Mesenchymal stem cell (in vitro differentiated cells and primary cell): ENCODE measurements around the gene GPR179.
A peak's percentile ranks its signal among the peaks of the same experiment; 100 is the strongest.

Experiments
- DNase-seq: peaks from one replicate; pipeline ENCODE4 v3.0.0-alpha.2; 2013
- H2AFZ ChIP-seq: one replicate; pipeline ENCODE4 v1.6.1; 2013; ENCODE audit warnings: low read depth, mild to moderate bottlenecking, control low read depth, inconsistent platforms, low read length, moderate library complexity
- H2AK5ac ChIP-seq: 2 replicates; pipeline ENCODE4 v1.6.1; 2013; ENCODE audit warnings: low read length, moderate library complexity, mild to moderate bottlenecking, inconsistent platforms; ENCODE audit not compliant: severe bottlenecking
- H2BK120ac ChIP-seq: one replicate; pipeline ENCODE4 v1.6.1; 2013; ENCODE audit warnings: low read depth, mild to moderate bottlenecking, inconsistent platforms, low read length, moderate library complexity
- H2BK12ac ChIP-seq, 2 experiments: one replicate each; pipeline ENCODE4 v1.6.1; 2013; ENCODE audit warnings: inconsistent platforms in 2 of 2, low read length in 2 of 2, mild to moderate bottlenecking in 2 of 2, moderate library complexity in 2 of 2, control low read depth in 1 of 2
- H2BK15ac ChIP-seq: one replicate; pipeline ENCODE4 v1.6.1; 2013; ENCODE audit warnings: mild to moderate bottlenecking, low read depth, inconsistent platforms; ENCODE audit not compliant: poor library complexity, severe bottlenecking
- H2BK5ac ChIP-seq: 2 replicates; pipeline ENCODE4 v1.6.1; 2013; ENCODE audit warnings: low read depth, mild to moderate bottlenecking, low read length, control low read depth, inconsistent platforms; ENCODE audit not compliant: poor library complexity, severe bottlenecking
- H3K14ac ChIP-seq, 2 experiments: one replicate each; pipeline ENCODE4 v1.6.1; 2013; ENCODE audit warnings: inconsistent platforms in 2 of 2, low read length in 2 of 2, control low read depth in 1 of 2, mild to moderate bottlenecking in 1 of 2, moderate library complexity in 1 of 2
- H3K18ac ChIP-seq, 2 experiments: one replicate each; pipeline ENCODE4 v1.6.1; 2013; ENCODE audit warnings: inconsistent platforms in 2 of 2, low read length in 2 of 2, control low read depth in 1 of 2, low read depth in 1 of 2, mild to moderate bottlenecking in 1 of 2
- H3K23ac ChIP-seq, 2 experiments: one replicate each; pipeline ENCODE4 v1.6.1; 2013; ENCODE audit warnings: inconsistent platforms in 2 of 2, low read length in 2 of 2, mild to moderate bottlenecking in 2 of 2, moderate library complexity in 2 of 2, control low read depth in 1 of 2
- H3K27ac ChIP-seq: 2 replicates; pipeline ENCODE4 v1.5.1; 2013; ENCODE audit warnings: mild to moderate bottlenecking, moderate library complexity, low read length, control low read depth, inconsistent platforms; ENCODE audit not compliant: poor library complexity, severe bottlenecking
- H3K27me3 ChIP-seq, 2 experiments: 2 replicates each; pipeline versions ENCODE4 v1.6.1 to v1.7.0; 2013; ENCODE audit warnings: low read length in 2 of 2, mild to moderate bottlenecking in 2 of 2, moderate library complexity in 2 of 2, control low read depth in 1 of 2, inconsistent platforms in 1 of 2; ENCODE audit not compliant: control insufficient read depth in 1 of 2, insufficient read depth in 1 of 2
- H3K36me3 ChIP-seq, 2 experiments: 2 replicates each; pipeline versions ENCODE4 v1.6.1 to v1.7.0; 2013; ENCODE audit warnings: low read length in 2 of 2, control low read depth in 1 of 2, inconsistent platforms in 1 of 2, low read depth in 1 of 2, mild to moderate bottlenecking in 1 of 2; ENCODE audit not compliant: insufficient read depth in 2 of 2, control insufficient read depth in 1 of 2
- H3K4ac ChIP-seq, 2 experiments: one replicate each; pipeline ENCODE4 v1.6.1; 2013; ENCODE audit warnings: inconsistent platforms in 2 of 2, low read length in 2 of 2, mild to moderate bottlenecking in 2 of 2, moderate library complexity in 2 of 2, control low read depth in 1 of 2, low read depth in 1 of 2
- H3K4me1 ChIP-seq: 2 replicates; pipeline ENCODE4 v1.6.1; 2013; ENCODE audit warnings: low read depth, low read length, control low read depth; ENCODE audit not compliant: control insufficient read depth, insufficient read depth
- H3K4me2 ChIP-seq: 2 replicates; pipeline ENCODE4 v1.6.1; 2013; ENCODE audit warnings: low read length, mild to moderate bottlenecking, inconsistent platforms; ENCODE audit not compliant: poor library complexity, severe bottlenecking
- H3K4me3 ChIP-seq, 2 experiments: 2 replicates each; pipeline versions ENCODE4 v1.5.1 to v1.7.0; 2013; ENCODE audit warnings: low read length in 2 of 2, mild to moderate bottlenecking in 2 of 2, control low read depth in 1 of 2, low read depth in 1 of 2; ENCODE audit not compliant: insufficient read depth in 1 of 2
- H3K79me1 ChIP-seq: replicated peaks from 2 replicates; pipeline ENCODE4 v1.6.1; 2013; ENCODE audit warnings: mild to moderate bottlenecking, control low read depth, low read length, inconsistent platforms; ENCODE audit not compliant: poor library complexity, severe bottlenecking
- H3K9ac ChIP-seq: 2 replicates; pipeline ENCODE4 v1.7.0; 2013; ENCODE audit warnings: mild to moderate bottlenecking, low read length, moderate library complexity
- H3K9me3 ChIP-seq: 2 replicates; pipeline ENCODE4 v1.7.0; 2013; ENCODE audit warnings: mild to moderate bottlenecking, low read length; ENCODE audit not compliant: control insufficient read depth
- H4K8ac ChIP-seq: one replicate; pipeline ENCODE4 v1.6.1; 2013; ENCODE audit warnings: inconsistent platforms, mild to moderate bottlenecking, low read length, moderate library complexity
- H4K91ac ChIP-seq: one replicate; pipeline ENCODE4 v1.6.1; 2013; ENCODE audit warnings: mild to moderate bottlenecking, low read length, inconsistent platforms
- WGBS: methylation state at CpG from one replicate; pipeline ENCODE4 v1.1.7; 2013; ENCODE audit warnings: mixed read lengths; 5-methylcytosine and 5-hydroxymethylcytosine counted together

GPR179 gene

GRCh38 chr17:38352245-38353085, 8.7 kb upstream of the GPR179 start:
- peaks cover 8% of the 10 kb centered on the region for H3K4me1 ChIP-seq
- H3K9ac ChIP-seq, result peak overlapping the region; percentile 77
- H2BK5ac ChIP-seq, result no peak overlapping the region
- WGBS, result under 1% methylated on average over 58 of the region's 72 CpGs
- H3K4me3 ChIP-seq, result peak overlapping the region; percentile 80 to 89
- H2BK120ac ChIP-seq, result peak overlapping the region; percentile 88
- peak overlapping the region; percentile 39 for H4K91ac ChIP-seq
- H3K27me3 ChIP-seq, result no peaks in the 10 kb centered on the region
- H2BK15ac ChIP-seq, result peak overlapping the region; percentile 91
- peak overlapping the region; percentile 76 for H3K4me2 ChIP-seq
- peak overlapping the region in 1 of 2 experiments; percentile 71 for H3K14ac ChIP-seq
- H3K23ac ChIP-seq, result peak overlapping the region; percentile 70 to 99
- no peak overlapping the region for H2AK5ac ChIP-seq
- no peaks in the 10 kb centered on the region for H3K36me3 ChIP-seq
- no peak overlapping the region for H3K27ac ChIP-seq
- peak overlapping the region; percentile 60 for H2AFZ ChIP-seq
- peaks cover 10% of the 10 kb centered on the region for H3K79me1 ChIP-seq
- peak overlapping the region; percentile 7 for H4K8ac ChIP-seq
- H3K9me3 ChIP-seq, result no peaks in the 10 kb centered on the region
- peak; percentile 52 for DNase-seq
- peak overlapping the region; percentile 66 to 83 for H3K18ac ChIP-seq
- H3K4ac ChIP-seq, result peak overlapping the region; percentile 39 to 70
- peak overlapping the region in 1 of 2 experiments; percentile 13 for H2BK12ac ChIP-seq

GRCh38 chr17:38351412-38352222, 7.9 kb upstream of the GPR179 start, which contains the start of gene SOCS7:
Gene SOCS7 (plus strand): TSS chr17:38351844. CDS start chr17:38352053, 209 bp downstream.
- H4K8ac ChIP-seq, result peak within 1 kb of the TSS; percentile 99
- no peak within 1 kb of the TSS for H2BK5ac ChIP-seq
- H3K18ac ChIP-seq, result peak within 1 kb of the TSS; percentile 83 to 85
- H3K27me3 ChIP-seq, result no peaks in the 10 kb centered on the region
- H3K4me2 ChIP-seq, result peak within 1 kb of the TSS; percentile 76
- peak; percentile 91 for DNase-seq
- peak within 1 kb of the TSS; percentile 91 for H2BK15ac ChIP-seq
- peak within 1 kb of the TSS; percentile 86 for H3K9ac ChIP-seq
- peak within 1 kb of the TSS in 1 of 2 experiments; percentile 71 for H3K14ac ChIP-seq
- H4K91ac ChIP-seq, result peak within 1 kb of the TSS; percentile 44
- H2BK12ac ChIP-seq, result peak within 1 kb of the TSS in 1 of 2 experiments; percentile 13
- no peak within 1 kb of the TSS for H2AK5ac ChIP-seq
- H3K79me1 ChIP-seq, result peaks cover 10% of the 10 kb centered on the region
- H3K9me3 ChIP-seq, result no peaks in the 10 kb centered on the region
- H2BK120ac ChIP-seq, result peak within 1 kb of the TSS; percentile 88
- peak within 1 kb of the TSS; percentile 81 to 89 for H3K4me3 ChIP-seq
- H3K4me1 ChIP-seq, result peaks cover 5% of the 10 kb centered on the region
- WGBS, result 19% methylated on average over 35 of the region's 84 CpGs
- peak within 1 kb of the TSS; percentile 70 to 99 for H3K23ac ChIP-seq
- peak within 1 kb of the TSS; percentile 46 to 95 for H3K4ac ChIP-seq
- no peaks in the 10 kb centered on the region for H3K36me3 ChIP-seq
- peak within 1 kb of the TSS; percentile 62 for H3K27ac ChIP-seq
- peak within 1 kb of the TSS; percentile 79 for H2AFZ ChIP-seq

- H3K4me3 ChIP-seq, result no peak overlapping the region
- no peak overlapping the region for H4K91ac ChIP-seq
- H3K27ac ChIP-seq, result no peak overlapping the region
- no peaks in the 10 kb centered on the region for H3K9me3 ChIP-seq
- H3K18ac ChIP-seq, result no peak overlapping the region
- H3K79me1 ChIP-seq, result peaks cover 8% of the 10 kb centered on the region
- no peak overlapping the region for H3K4me2 ChIP-seq
- peaks cover 5% of the 10 kb centered on the region for H3K4me1 ChIP-seq
- H4K8ac ChIP-seq, result no peak overlapping the region
- H3K36me3 ChIP-seq, result no peaks in the 10 kb centered on the region
- H2BK5ac ChIP-seq, result no peak overlapping the region
- H3K14ac ChIP-seq, result no peak overlapping the region
- no peak overlapping the region for H3K9ac ChIP-seq
- no peak overlapping the region for H2BK15ac ChIP-seq
- no peak overlapping the region for H2BK120ac ChIP-seq
- H3K23ac ChIP-seq, result no peak overlapping the region
- H2AFZ ChIP-seq, result no peak overlapping the region
- no peak for DNase-seq
- no peaks in the 10 kb centered on the region for H3K27me3 ChIP-seq
- H2AK5ac ChIP-seq, result no peak overlapping the region
- H3K4ac ChIP-seq, result no peak overlapping the region
- no peak overlapping the region for H2BK12ac ChIP-seq
- WGBS, result 91% methylated on average over 2 of the region's 2 CpGs
These were observed 6.3 kb upstream of the GPR179 start for GRCh38 chr17:38350035-38350434.
